Common myeloid progenitor, CD34-positive (primary cell): Measurements from ENCODE around the gene TBL1XR1.

ENCODE experiments used
- CTCF ChIA-PET: fragments of 350-600 bp; sonication (Branson Sonifier 250); formaldehyde crosslinking; loops from one replicate; lab custom pipeline; 2021; ENCODE audit warnings: antibody characterized with exemption; lab: Charles Lee
- POLR2A ChIA-PET: fragments of 350-600 bp; sonication (Branson Sonifier 250); formaldehyde crosslinking; loops from one replicate; lab custom pipeline; 2021; ENCODE audit warnings: antibody characterized with exemption; lab: Charles Lee
- DNase-seq, 3 donors: peaks; one replicate each; pipeline versions ENCODE4 v3.0.0 to v3.0.0-alpha.2; 2013
- H3K27ac ChIP-seq, 2 experiments: 1 replicate in 1 of 2; 2 replicates in 1 of 2; pipeline ENCODE4 v1.7.0; 2013; ENCODE audit warnings: inconsistent platforms in 2 of 2, low read length in 2 of 2, mild to moderate bottlenecking in 2 of 2, low read depth in 1 of 2, moderate library complexity in 1 of 2; ENCODE audit not compliant: severe bottlenecking in 2 of 2, insufficient read depth in 1 of 2, poor library complexity in 1 of 2
- H3K27me3 ChIP-seq, 5 experiments: replicated peaks in 2 of 5; 1 replicate in 3 of 5; 2 replicates in 2 of 5; pipeline versions ENCODE4 v1.6.1 to v1.7.0; 2013; ENCODE audit warnings: low read length in 4 of 5, mild to moderate bottlenecking in 2 of 5, moderate library complexity in 2 of 5, inconsistent platforms in 1 of 5; ENCODE audit not compliant: insufficient read depth in 5 of 5, control insufficient read depth in 4 of 5
- H3K36me3 ChIP-seq, 4 experiments: 1 replicate in 2 of 4; 2 replicates in 2 of 4; pipeline versions ENCODE4 v1.6.1 to v1.7.0; 2013; ENCODE audit warnings: low read length in 3 of 4, control low read depth in 1 of 4, mild to moderate bottlenecking in 1 of 4; ENCODE audit not compliant: control insufficient read depth in 4 of 4, insufficient read depth in 4 of 4
- H3K4me1 ChIP-seq, 4 experiments: 1 replicate in 3 of 4; 2 replicates in 1 of 4; pipeline versions ENCODE4 v1.6.1 to v1.7.1; 2013; ENCODE audit warnings: low read length in 3 of 4, mild to moderate bottlenecking in 3 of 4, control low read depth in 1 of 4, inconsistent platforms in 1 of 4, moderate library complexity in 1 of 4; ENCODE audit not compliant: control insufficient read depth in 4 of 4, insufficient read depth in 4 of 4; ENCODE audit errors: control extremely low read depth in 1 of 4
- H3K4me3 ChIP-seq, 7 experiments: 1 replicate in 4 of 7; 2 replicates in 3 of 7; pipeline versions ENCODE4 v1.5.1 to v1.7.0; 2013; ENCODE audit warnings: mild to moderate bottlenecking in 7 of 7, low read length in 6 of 7, moderate library complexity in 6 of 7, inconsistent platforms in 2 of 7, low read depth in 2 of 7, control low read depth in 1 of 7; ENCODE audit not compliant: insufficient read depth in 4 of 7, control insufficient read depth in 1 of 7; ENCODE audit errors: extremely low read depth in 1 of 7
- H3K9me3 ChIP-seq, 5 experiments: 1 replicate in 4 of 5; 2 replicates in 1 of 5; pipeline versions ENCODE4 v1.6.1 to v1.7.1; 2013; ENCODE audit warnings: low read length in 4 of 5, mild to moderate bottlenecking in 2 of 5, inconsistent platforms in 1 of 5, low read depth in 1 of 5, moderate library complexity in 1 of 5; ENCODE audit not compliant: control insufficient read depth in 4 of 5, insufficient read depth in 2 of 5; ENCODE audit errors: control extremely low read depth in 1 of 5
- WGBS: methylation state at CpG from one replicate; pipeline ENCODE4 v1.1.5; 2013; ENCODE audit not compliant: insufficient coverage; 5-methylcytosine and 5-hydroxymethylcytosine counted together

The TBL1XR1 gene

DNA sequence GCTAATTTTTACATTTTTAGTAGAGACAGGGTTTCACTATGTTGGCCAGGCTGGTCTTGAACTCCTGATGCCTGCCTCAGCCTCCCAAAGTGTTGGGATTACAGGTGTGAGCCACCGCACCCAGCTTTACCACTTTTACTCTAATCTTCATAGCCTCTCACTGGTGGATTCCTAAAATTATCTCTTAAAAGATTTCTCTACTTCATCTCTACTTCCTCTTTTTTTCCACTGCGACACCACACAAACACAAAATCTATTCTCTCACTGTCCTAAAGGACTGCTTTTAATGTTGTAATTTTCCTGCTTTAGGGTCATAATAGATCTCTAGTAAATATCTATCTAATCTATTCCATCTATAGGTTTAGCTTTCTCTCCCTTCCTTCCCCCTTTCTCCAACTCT lies 34.0 kb upstream of the TBL1XR1 start:
- H3K4me3 ChIP-seq: no peak overlapping the region
- no peaks in the 10 kb centered on the region for H3K27me3 ChIP-seq
- ChIA-PET POLR2A (interaction anchor here (0.6 kb wide), 1 partner anchor 50 kb away, joined by 3 read pairs; no protein-coding TSS in a partner anchor), CTCF (interaction anchor here (0.6 to 1.4 kb wide), 5 partner anchors 8 to 128 kb away, joined by 3 to 5 read pairs (median 4); no protein-coding TSS in a partner anchor)
- DNase-seq: peak in 2 of 3 donors; percentile 42 to 53
- H3K9me3 ChIP-seq: peaks cover 0 to 3% (median 0%) of the 10 kb centered on the region in 5 experiments
- whole genome bisulfite sequencing: 82% methylated on average over 1 of the region's 2 CpGs
- H3K36me3 ChIP-seq: no peaks in the 10 kb centered on the region
- H3K4me1 ChIP-seq: peaks cover 0 to 3% (median 0%) of the 10 kb centered on the region in 4 experiments
- H3K27ac ChIP-seq: no peak overlapping the region

DNA sequence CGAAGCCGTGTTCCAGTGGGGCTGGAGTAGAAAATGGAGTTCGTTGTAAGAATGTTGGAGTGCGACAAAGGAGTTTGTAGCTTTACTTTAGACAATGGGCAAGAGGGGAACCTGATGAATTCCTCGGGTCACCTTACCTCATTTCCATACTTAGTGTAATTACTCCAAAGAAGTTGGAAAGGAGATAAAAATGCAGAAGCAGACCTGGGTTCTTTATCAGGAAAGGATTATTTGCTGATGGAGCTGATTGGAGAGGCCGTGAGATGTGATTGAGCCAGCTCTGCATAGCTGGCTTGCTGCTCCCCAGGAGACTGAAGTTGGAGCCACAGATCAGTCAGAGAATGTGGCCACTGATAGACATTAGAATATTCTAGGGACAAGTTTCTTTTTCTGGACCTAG lies 33.4 kb upstream of the TBL1XR1 start:
- H3K4me3 ChIP-seq: no peak overlapping the region
- WGBS: 100% methylated on average over 1 of the region's 6 CpGs
- no peak overlapping the region for H3K27ac ChIP-seq
- peaks cover 0 to 7% (median 0%) of the 10 kb centered on the region in 4 experiments for H3K4me1 ChIP-seq
- peaks cover 0 to 3% (median 0%) of the 10 kb centered on the region in 5 experiments for H3K9me3 ChIP-seq
- DNase-seq: no peak
- ChIA-PET CTCF (interaction anchor here (0.7 to 1.4 kb wide), 4 partner anchors 9 to 194 kb away, joined by 3 to 5 read pairs (median 3); no protein-coding TSS in a partner anchor), POLR2A (interaction anchor here (0.6 kb wide), 1 partner anchor 50 kb away, joined by 3 read pairs; no protein-coding TSS in a partner anchor)
- H3K27me3 ChIP-seq: no peaks in the 10 kb centered on the region
- no peaks in the 10 kb centered on the region for H3K36me3 ChIP-seq

DNA sequence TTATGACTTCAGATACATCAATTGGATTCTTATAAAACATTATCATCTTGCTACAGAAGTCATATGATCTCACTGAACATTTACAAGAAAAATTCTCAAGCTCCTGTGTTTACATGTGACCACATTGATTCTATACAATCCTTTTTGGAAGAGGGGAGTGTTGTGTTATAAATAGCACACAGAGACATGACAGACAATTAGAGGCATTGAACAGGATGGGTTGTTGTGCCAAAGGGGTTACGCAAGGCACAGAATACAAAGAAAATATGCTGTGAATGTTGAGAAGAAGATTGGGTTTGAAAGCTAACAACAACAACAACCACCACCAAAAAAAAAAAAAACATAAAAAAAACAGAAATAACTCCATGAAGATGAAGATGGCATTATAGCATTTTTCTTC lies 32.5 kb upstream of the TBL1XR1 start:
- no peaks in the 10 kb centered on the region for H3K27me3 ChIP-seq
- ChIA-PET CTCF (interaction anchor here (1.4 kb wide), 1 partner anchor 130 kb away, joined by 5 read pairs; no protein-coding TSS in a partner anchor), POLR2A (no interaction called here)
- H3K9me3 ChIP-seq: peaks cover 0 to 3% (median 0%) of the 10 kb centered on the region in 5 experiments
- WGBS: no CpG with 5 or more reads among the region's 1 CpG
- H3K36me3 ChIP-seq: no peaks in the 10 kb centered on the region
- no peak overlapping the region for H3K27ac ChIP-seq
- H3K4me3 ChIP-seq: no peak overlapping the region
- DNase-seq: no peak
- peaks cover 0 to 7% (median 0%) of the 10 kb centered on the region in 4 experiments for H3K4me1 ChIP-seq

DNA sequence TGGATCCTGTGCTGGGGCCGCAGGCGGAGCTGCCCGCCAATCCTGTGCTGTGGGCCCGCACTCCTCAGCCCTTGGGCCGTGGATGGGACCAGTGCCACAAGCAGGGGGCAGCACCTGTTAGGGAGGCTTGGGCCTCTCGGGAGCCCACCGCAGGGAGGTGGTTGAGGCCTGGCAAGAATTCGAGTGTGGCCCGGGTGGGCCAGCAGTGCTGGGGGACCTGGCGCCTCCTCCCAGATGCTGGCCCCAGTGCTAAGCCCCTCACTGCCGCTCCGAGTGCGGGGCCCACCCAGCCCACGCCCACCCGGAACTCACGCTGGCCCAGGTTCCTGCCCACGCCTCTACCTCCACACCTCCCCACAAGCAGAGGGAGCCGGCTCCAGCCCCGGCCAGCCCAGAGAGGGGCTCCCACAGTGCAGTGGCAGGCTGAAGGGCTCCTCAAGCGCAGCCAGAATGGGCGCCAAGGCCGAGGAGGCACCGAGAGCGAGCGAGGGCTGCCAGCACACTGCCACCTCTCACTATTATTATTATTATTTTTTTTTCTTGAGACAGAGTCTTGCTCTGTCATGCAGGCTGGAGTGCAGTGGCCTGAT lies 31.4 kb upstream of the TBL1XR1 start:
- Histone ChIP-seq H3K9me3 (peaks cover 0 to 3% (median 0%) of the 10 kb centered on the region in 5 experiments), H3K27ac (no peak overlapping the region), H3K36me3 (no peaks in the 10 kb centered on the region), H3K27me3 (no peaks in the 10 kb centered on the region), H3K4me3 (no peak overlapping the region), H3K4me1 (peaks cover 0 to 11% (median 2%) of the 10 kb centered on the region in 4 experiments)
- ChIA-PET POLR2A (interaction anchor here (0.6 kb wide), 1 partner anchor 166 kb away, joined by 4 read pairs; no protein-coding TSS in a partner anchor), CTCF (interaction anchor here (0.6 kb wide), 1 partner anchor 210 kb away, joined by 3 read pairs; no protein-coding TSS in a partner anchor)
- DNase-seq: no peak
- 92% methylated on average over 12 of the region's 25 CpGs for WGBS

DNA sequence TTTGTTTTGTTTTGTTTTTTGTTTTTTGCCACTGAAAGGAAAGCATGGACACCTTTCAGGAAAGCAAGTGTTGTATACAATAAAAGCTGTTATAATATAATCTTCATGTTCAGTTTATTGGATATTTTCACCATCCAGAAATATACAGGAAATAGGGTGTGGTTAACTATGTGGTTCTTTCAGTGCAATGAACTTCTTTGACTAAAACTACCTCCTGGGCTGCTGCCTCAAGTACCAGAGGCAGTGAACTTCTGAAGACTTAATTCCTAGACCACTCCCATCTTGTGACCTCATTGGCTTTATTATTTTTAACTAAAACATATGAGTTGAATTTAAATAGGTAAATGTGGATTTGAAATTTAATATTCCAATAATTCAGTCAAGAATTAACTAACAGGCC lies 27.1 kb upstream of the TBL1XR1 start:
- H3K27ac ChIP-seq: no peak overlapping the region
- peaks cover 0 to 3% (median 0%) of the 10 kb centered on the region in 5 experiments for H3K9me3 ChIP-seq
- H3K4me1 ChIP-seq: peaks cover 0 to 20% (median 4%) of the 10 kb centered on the region in 4 experiments
- no peaks in the 10 kb centered on the region for H3K36me3 ChIP-seq
- no peaks in the 10 kb centered on the region for H3K27me3 ChIP-seq
- H3K4me3 ChIP-seq: no peak overlapping the region
- DNase-seq: peak in 2 of 3 donors; percentile 30 to 52
- ChIA-PET CTCF (interaction anchor here (0.6 kb wide), 1 partner anchor 33 kb away, joined by 5 read pairs; no protein-coding TSS in a partner anchor), POLR2A (no interaction called here)

DNA sequence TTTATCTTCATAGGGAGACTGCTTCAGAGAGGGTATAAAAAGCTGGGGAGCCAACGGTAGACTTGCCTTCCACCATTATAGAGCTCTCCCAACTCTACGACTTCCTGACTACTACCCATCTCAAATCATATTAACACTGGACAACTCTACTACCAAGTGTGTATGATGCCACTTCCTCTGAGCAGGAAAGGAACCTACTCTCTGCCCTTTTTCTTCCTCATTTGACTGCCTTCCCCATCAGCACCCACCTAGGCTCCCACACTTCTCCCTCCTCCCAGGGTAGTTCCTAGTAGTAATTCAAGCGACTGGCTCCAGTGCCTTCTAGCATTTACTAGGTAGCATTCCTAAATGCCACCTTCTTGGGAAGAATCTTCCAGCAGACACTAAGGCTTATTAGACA lies 24.5 kb upstream of the TBL1XR1 start:
- WGBS: 78% methylated on average over 3 of the region's 3 CpGs
- Histone ChIP-seq H3K4me3 (no peak overlapping the region), H3K4me1 (peaks cover 0 to 20% (median 4%) of the 10 kb centered on the region in 4 experiments), H3K27ac (no peak overlapping the region), H3K36me3 (no peaks in the 10 kb centered on the region), H3K9me3 (no peaks in the 10 kb centered on the region), H3K27me3 (no peaks in the 10 kb centered on the region)
- ChIA-PET CTCF (interaction anchor here (1.2 kb wide), 1 partner anchor 10 kb away, joined by 6 read pairs; no protein-coding TSS in a partner anchor), POLR2A (interaction anchor here (0.6 kb wide), 1 partner anchor 11 kb away, joined by 7 read pairs; no protein-coding TSS in a partner anchor)
- no peak for DNase-seq
